K562 (cell line): ENCODE data around the gene TAMALIN. TPM values are rescaled to one million over a fixed set of nuclear protein-coding genes. Genes with fewer than 3 reads are reported as not detected.

Experiments
- ATAC-seq: fragments of 200-7000 bp; cut with Tn5 transposase; 3 replicates; pipeline ENCODE4 v1.9.1; 2020; ENCODE audit warnings: moderate library complexity
- BruUV-seq: library from RNA; stranded (reverse); fragments of 400-500 nt; replicated peaks from 2 replicates; lab custom pipeline; 2021; lab: Mats Ljungman, UMichigan
- CTCF ChIA-PET: fragments of 300-600 bp; formaldehyde crosslinking; extraction: SDS; loops from one replicate; lab custom pipeline; 2021; ENCODE audit warnings: low intra/inter-chr PET ratio; lab: Yijun Ruan, JAX
- POLR2A ChIA-PET: fragments of 300-600, 350-650 bp; sonication (Branson Sonifier 250); formaldehyde crosslinking; extraction: SDS; loops from one replicate; lab custom pipeline; 2021; ENCODE audit warnings: antibody characterized with exemption, inconsistent platforms; lab: Yijun Ruan, JAX
- DNase-seq, 4 experiments: peaks; one replicate each; pipeline versions ENCODE4 v3.0.0 to v3.0.0-alpha.2; 2011 to 2018; ENCODE audit warnings: low spot score in 3 of 4, mixed read lengths in 3 of 4; ENCODE audit errors: extremely low read depth in 1 of 4
- FAIRE-seq: peaks from 2 replicates; lab custom pipeline; 2011; peaks lifted over from hg19 to GRCh38; lab: Jason Lieb, UNC
- H2AFZ ChIP-seq: 2 replicates; pipeline ENCODE4 v1.6.0; 2011; ENCODE audit warnings: low read depth, low read length, control low read depth, inconsistent platforms
- H3K27ac ChIP-seq: fragments of 200-600 bp; 3 replicates; pipeline ENCODE4 v1.8.0; 2011; ENCODE audit warnings: low read depth, mild to moderate bottlenecking, control low read depth, inconsistent platforms, low read length, moderate library complexity, mixed read lengths; ENCODE audit errors: extremely low read depth
- H3K27me3 ChIP-seq, 2 experiments: fragments of 300-600 bp in 1 of 2; 2 replicates in 1 of 2; 3 replicates in 1 of 2; pipeline versions ENCODE4 v1.6.0 to v1.8.0; 2011; ENCODE audit warnings: inconsistent platforms in 2 of 2, low read length in 2 of 2, mild to moderate bottlenecking in 1 of 2, mixed read lengths in 1 of 2, moderate library complexity in 1 of 2; ENCODE audit not compliant: control insufficient read depth in 2 of 2, insufficient read depth in 2 of 2
- H3K36me3 ChIP-seq: fragments of 300-600 bp; 3 replicates; pipeline ENCODE4 v1.8.0; 2011; ENCODE audit warnings: mild to moderate bottlenecking, low read length, inconsistent platforms; ENCODE audit not compliant: control insufficient read depth, insufficient read depth
- H3K4me1 ChIP-seq, 2 experiments: fragments of 200-600 bp in 1 of 2; replicated peaks in 1 of 2; 2 replicates in 1 of 2; 3 replicates in 1 of 2; pipeline versions ENCODE4 v1.5.1 to v1.8.0; 2011; ENCODE audit warnings: inconsistent platforms in 2 of 2, low read length in 2 of 2, mild to moderate bottlenecking in 1 of 2, mixed read lengths in 1 of 2, moderate library complexity in 1 of 2; ENCODE audit not compliant: control insufficient read depth in 2 of 2, insufficient read depth in 2 of 2
- H3K4me2 ChIP-seq: 2 replicates; pipeline ENCODE4 v1.6.1; 2011; ENCODE audit warnings: low read length, control low read depth, inconsistent platforms, mixed read lengths; ENCODE audit not compliant: insufficient read depth
- H3K4me3 ChIP-seq: fragments of 200-600 bp; sonication (generic), shearing (Covaris generic); 2 replicates; pipeline ENCODE4 v1.5.1; 2016; ENCODE audit warnings: control low read depth, inconsistent platforms
- H3K79me2 ChIP-seq: fragments of 200-600 bp; 3 replicates; pipeline ENCODE4 v1.8.0; 2011; ENCODE audit warnings: low read length, inconsistent platforms; ENCODE audit not compliant: control insufficient read depth, insufficient read depth
- H3K9ac ChIP-seq, 2 experiments: 2 replicates each; pipeline versions ENCODE4 v1.6.0 to v1.6.1; 2011; ENCODE audit warnings: low read depth in 2 of 2, low read length in 2 of 2, control low read depth in 1 of 2, inconsistent platforms in 1 of 2, mild to moderate bottlenecking in 1 of 2, mixed read lengths in 1 of 2; ENCODE audit not compliant: insufficient read depth in 1 of 2
- H3K9me1 ChIP-seq: one replicate; pipeline ENCODE4 v1.6.0; 2011; ENCODE audit warnings: inconsistent platforms, mild to moderate bottlenecking, low read length, moderate library complexity; ENCODE audit not compliant: control insufficient read depth, insufficient read depth
- H3K9me3 ChIP-seq: replicated peaks from 2 replicates; pipeline ENCODE4 v1.5.1; 2011; ENCODE audit warnings: low read depth, low read length, inconsistent platforms; ENCODE audit not compliant: control insufficient read depth, insufficient read depth
- H4K20me1 ChIP-seq: replicated peaks from 2 replicates; pipeline ENCODE4 v1.6.1; 2011; ENCODE audit warnings: low read length, inconsistent platforms, mixed read lengths; ENCODE audit not compliant: control insufficient read depth, insufficient read depth
- ATF7 ChIP-seq: fragments of 450-650 bp; IDR thresholded peaks from 2 replicates; pipeline ENCODE4 v1.7.1; 2014; ENCODE audit warnings: mild to moderate bottlenecking, moderate library complexity
- CEBPG ChIP-seq, 3 experiments: fragments of 200-800 bp in 1 of 3; sonication (Bioruptor generic) in 1 of 3; sonication (generic) in 1 of 3; formaldehyde crosslinking in 1 of 3; IDR thresholded peaks in 2 of 3; conservative IDR thresholded peaks in 1 of 3; 2 replicates each; pipeline versions ENCODE4 v1.6.1 to v1.8.0; 2016 to 2022; ENCODE audit warnings: missing compliant biosample characterization in 2 of 3, missing genetic modification characterization in 2 of 3, mild to moderate bottlenecking in 1 of 3, missing genetic modification reagents in 1 of 3
- CREM ChIP-seq: IDR thresholded peaks from 2 replicates; pipeline ENCODE4 v1.6.1; 2014; ENCODE audit warnings: antibody characterized with exemption, low read depth
- HEY1 ChIP-seq: fragments of 250-450 bp; sonication (Bioruptor Pico); IDR thresholded peaks from 2 replicates; pipeline ENCODE4 v1.5.0; 2020; ENCODE audit warnings: mild to moderate bottlenecking, moderate library complexity, borderline replicate concordance
- JUN ChIP-seq, 2 experiments: sonication (generic) in 1 of 2; formaldehyde crosslinking in 1 of 2; IDR thresholded peaks; 2 replicates each; pipeline versions ENCODE4 v1.6.1 to v1.8.0; 2012 to 2022; ENCODE audit warnings: borderline replicate concordance in 2 of 2, mild to moderate bottlenecking in 2 of 2, improper control_type of control experiment in 1 of 2, low read depth in 1 of 2, low read length in 1 of 2, missing genetic modification reagents in 1 of 2
- KHSRP ChIP-seq: fragments of 450-650 bp; IDR thresholded peaks from 2 replicates; pipeline ENCODE4 v1.6.1; 2017
- NR2C1 ChIP-seq, 2 experiments: fragments of 450-650 bp; IDR thresholded peaks; 2 replicates each; pipeline ENCODE4 v1.6.1; 2017; ENCODE audit warnings: mild to moderate bottlenecking in 2 of 2, antibody characterized with exemption in 1 of 2, inconsistent platforms in 1 of 2, missing compliant biosample characterization in 1 of 2, missing genetic modification characterization in 1 of 2
- NRF1 ChIP-seq, 2 experiments: fragments of 450-650 bp; IDR thresholded peaks in 1 of 2; conservative IDR thresholded peaks in 1 of 2; 2 replicates each; pipeline ENCODE4 v1.6.1; 2014; ENCODE audit warnings: mild to moderate bottlenecking in 2 of 2
- STAT5B ChIP-seq: fragments of 250-450 bp; sonication (Bioruptor Pico); IDR thresholded peaks from 2 replicates; pipeline ENCODE4 v1.8.0; 2021; ENCODE audit warnings: mild to moderate bottlenecking, inconsistent platforms
- TFAP4 ChIP-seq: sonication (generic); formaldehyde crosslinking; IDR thresholded peaks from 2 replicates; pipeline ENCODE4 v1.8.0; 2022; ENCODE audit warnings: missing genetic modification reagents, mild to moderate bottlenecking, moderate library complexity, borderline replicate concordance
- U2AF2 ChIP-seq: fragments of 200-400 bp; formaldehyde crosslinking; optimal IDR thresholded peaks from 2 replicates; pipeline ENCODE3; 2017; ENCODE audit warnings: low read depth, mild to moderate bottlenecking, low read length
- VEZF1 ChIP-seq: fragments of 200-800 bp; sonication (Bioruptor generic); IDR thresholded peaks from 2 replicates; pipeline ENCODE4 v1.6.1; 2017; ENCODE audit warnings: missing genetic modification characterization, missing compliant biosample characterization
- ZNF395 ChIP-seq: fragments of 200-800 bp; sonication (Bioruptor generic); IDR thresholded peaks from 2 replicates; pipeline ENCODE4 v1.6.1; 2017; ENCODE audit warnings: missing genetic modification characterization, missing compliant biosample characterization
- ZNF507 ChIP-seq: conservative IDR thresholded peaks from 2 replicates; pipeline ENCODE4 v1.6.1; 2017; ENCODE audit warnings: missing genetic modification characterization, missing compliant biosample characterization
- ZNF584 ChIP-seq: fragments of 200-800 bp; sonication (Bioruptor generic); IDR thresholded peaks from 2 replicates; pipeline ENCODE4 v1.6.1; 2016; ENCODE audit warnings: low read depth, mild to moderate bottlenecking, missing genetic modification characterization, missing compliant biosample characterization
- ZNF589 ChIP-seq: fragments of 200-800 bp; sonication (Bioruptor generic); IDR thresholded peaks from 2 replicates; pipeline ENCODE4 v1.6.1; 2016; ENCODE audit warnings: low read depth, missing genetic modification characterization, missing compliant biosample characterization
- WGBS: fragments of 100-300 bp; shearing (Covaris generic); methylation state at CpG from one replicate; pipeline ENCODE4 v1.1.6; 2016; ENCODE audit warnings: low coverage, mixed read lengths; ENCODE audit not compliant: insufficient coverage; ENCODE audit errors: missing lambda C conversion rate; 5-methylcytosine and 5-hydroxymethylcytosine counted together
- in situ Hi-C: fragments of 300-500 bp; cut with MboI; formaldehyde crosslinking; loops from 4 replicates; pipeline ENCODE4 v1.15.0; 2018; ENCODE audit warnings: inconsistent platforms, mixed read lengths
- intact Hi-C: fragments of 100-400 bp; cut with micrococcal nuclease; formaldehyde crosslinking; loops from 2 replicates; pipeline ENCODE4 v1.14.2; 2022
- polyA plus RNA-seq, 8 experiments: library from polyadenylated mRNA; depleted of rRNA in 4 of 8; stranded (reverse) in 5 of 8; unstranded in 3 of 8; fragments of >200 nt; fragmentation: Nextera tagmentation in 2 of 8; fragmentation: Illumina TruSeq in 1 of 8; extraction: Ambion mirVana in 2 of 8; extraction: Trizol in 1 of 8; gene quantifications; 2 replicates each; pipeline versions ENCODE4 v1.2.1 to v1.2.3, GENCODE V29; 2011 to 2014; ENCODE audit warnings: inconsistent platforms in 1 of 8, missing spikeins in 1 of 8
- total RNA-seq, 7 experiments: library from RNA; depleted of rRNA in 6 of 7; stranded (reverse); fragments of >200 nt in 6 of 7; fragmentation: Illumina TruSeq in 2 of 7; extraction: Trizol in 2 of 7; gene quantifications; 2 replicates each; pipeline versions ENCODE4 v1.2.1 to v1.2.3, GENCODE V29; 2011 to 2021; ENCODE audit warnings: low replicate concordance in 1 of 7

The TAMALIN gene
- total and polyA plus RNA-seq, 9 of the 15 experiments (the other 6 are each of a cell fraction or from before 2014, with no cell fraction given): 0.74 to 2.2 (median 1.5) TPM; not detected in 2

GRCh38 chr12:52063981-52064649 lies 57.4 kb downstream of the TAMALIN start:
- ChIA-PET CTCF (no interaction called here), POLR2A (interaction anchor here (1.0 to 1.3 kb wide), 2 partner anchors 31 to 60 kb away, joined by 3 to 4 read pairs; no protein-coding TSS in a partner anchor)
- no peak overlapping the region for H3K27ac ChIP-seq
- DNase-seq (peak in 2 of 4 experiments; percentile 53 to 56), FAIRE-seq (no peak), ATAC-seq (peak; percentile 61)
- no peak overlapping the region for H3K4me3 ChIP-seq
- H3K36me3 ChIP-seq: no peaks in the 10 kb centered on the region
- H2AFZ ChIP-seq: peak overlapping the region; percentile 54; the same call in 1 of the 2 replicates
- H4K20me1 ChIP-seq: no peaks in the 10 kb centered on the region
- H3K9ac ChIP-seq: peak overlapping the region; percentile 4 to 8; a peak in 3 of 4 replicates
- H3K9me1 ChIP-seq: no peaks in the 10 kb centered on the region
- WGBS: 52% methylated on average over 12 of the region's 12 CpGs
- peaks cover 0 to 4% of the 10 kb centered on the region in 2 experiments; a peak in 2 of 5 replicates for H3K27me3 ChIP-seq
- intact Hi-C loops (no loop called here), in situ Hi-C loops (no loop called here)
- H3K4me1 ChIP-seq: peaks cover 10 to 30% of the 10 kb centered on the region in 2 experiments; a peak in 4 of 5 replicates
- H3K4me2 ChIP-seq: no peak overlapping the region
- BruUV-seq: no TSS peak
- no peaks in the 10 kb centered on the region for H3K79me2 ChIP-seq
- H3K9me3 ChIP-seq: no peaks in the 10 kb centered on the region
- 0 out of 2 replicates have a peak, but pooled peaks have one; percentile 13 for TF ChIP-seq VEZF1
- TF ChIP-seq NR2C1 (IDR thresholded peaks at IDR 0.05): no peak
- peak; percentile 56 for TF ChIP-seq NR2C1 (tag; IDR thresholded peaks at IDR 0.05)
- TF ChIP-seq ZNF507: no peak
- peak; percentile 90 for TF ChIP-seq CEBPG (CRISPR knock-in tag; IDR thresholded peaks at IDR 0.05)
- peak in 1 of 2 experiments; percentile 39; a peak in 1 of 4 replicates for TF ChIP-seq CEBPG (tag; conservative IDR thresholded peaks at IDR 0.05 in 1 of 2, IDR thresholded peaks at IDR 0.05 in 1 of 2)
- TF ChIP-seq U2AF2: no peak
- TF ChIP-seq CREM: peak; percentile 93
- peak; percentile 64 for TF ChIP-seq JUN (IDR thresholded peaks at IDR 0.05; ENCODE audit: borderline replicate concordance, low read depth, low read length)
- no peak for TF ChIP-seq JUN (CRISPR knock-in tag; IDR thresholded peaks at IDR 0.05; ENCODE audit: borderline replicate concordance)
- TF ChIP-seq ATF7: peak; percentile 63; the same call in 1 of the 2 replicates
- TF ChIP-seq HEY1 (CRISPR knock-in tag): no peak
- TF ChIP-seq ZNF395 (CRISPR knock-in tag): peak; percentile 16; the same call in 1 of the 2 replicates
- no peak for TF ChIP-seq KHSRP
- peak in 1 of 2 experiments; percentile 22; a peak in 1 of 4 replicates for TF ChIP-seq NRF1 (conservative IDR thresholded peaks at IDR 0.05 in 1 of 2, IDR thresholded peaks at IDR 0.05 in 1 of 2)
- no peak for TF ChIP-seq STAT5B (CRISPR knock-in tag)
- TF ChIP-seq ZNF584: peak; percentile 71; the same call in 1 of the 2 replicates
- TF ChIP-seq ZNF589 (CRISPR knock-in tag): 0 out of 2 replicates have a peak, but pooled peaks have one; percentile 76
- TF ChIP-seq TFAP4 (CRISPR knock-in tag): peak; percentile 65; the same call in 1 of the 2 replicates
